ENCODE data around the gene BMP2. TPM values are rescaled to one million over a fixed set of nuclear protein-coding genes. Genes with fewer than 3 reads are reported as not detected.

Gene BMP2
- total and polyA plus RNA-seq, 2 donors (not counting 1 experiment from before 2014, with no cell fraction given) = not detected

GRCh38 chr20:6784210-6784631, 16.7 kb downstream of the BMP2 start:
- no peak overlapping the region for H2AFZ ChIP-seq (ENCODE audit: insufficient read depth, low read depth, low read length, poor library complexity, severe bottlenecking)
- H3K27me3 Mint-ChIP-seq = no peaks in the 10 kb centered on the region
- H3K4me3 ChIP-seq (ENCODE audit: control extremely low read depth in 1 of 5, extremely low read depth in 1 of 5, insufficient read depth in 1 of 5, low read depth in 2 of 5, low read length in 4 of 5) = no peak overlapping the region
- no peaks in the 10 kb centered on the region for H3K36me3 ChIP-seq (replicated peaks in 1 of 2; ENCODE audit: control extremely low read depth in 1 of 2, control insufficient read depth in 1 of 2, extremely low read depth in 1 of 2, insufficient read depth in 2 of 2, low read length in 1 of 2)
- CTCF ChIA-PET = no interaction called here
- no peaks in the 10 kb centered on the region for H3K4me1 Mint-ChIP-seq
- no peak overlapping the region for H3K4me3 Mint-ChIP-seq
- TF ChIP-seq EZH2 (IDR thresholded peaks at IDR 0.05; ENCODE audit: borderline replicate concordance, insufficient read depth, low read depth, low read length, poor library complexity, severe bottlenecking) (no peak), CTCF (IDR thresholded peaks at IDR 0.05) (no peak)
- no peak overlapping the region for H3K27ac Mint-ChIP-seq
- no peaks in the 10 kb centered on the region for H3K27me3 ChIP-seq (replicated peaks in 1 of 4; ENCODE audit: control extremely low read depth in 1 of 4, control insufficient read depth in 3 of 4, insufficient read depth in 4 of 4, low read length in 3 of 4)
- WGBS (ENCODE audit: insufficient coverage) = 100% methylated on average over 2 of the region's 5 CpGs
- POLR2A ChIA-PET = no interaction called here
- DNase-seq (no peak), ATAC-seq (ENCODE audit: low read depth) (no peak)
- intact Hi-C loops (cut with micrococcal nuclease) = no loop called here
- no peak overlapping the region for H3K4me2 ChIP-seq (replicated peaks; ENCODE audit: low read depth, low read length, poor library complexity, severe bottlenecking)
- H3K4me1 ChIP-seq (ENCODE audit: control insufficient read depth in 2 of 2, insufficient read depth in 2 of 2, low read length in 2 of 2) = no peaks in the 10 kb centered on the region
- no peak overlapping the region for H3K27ac ChIP-seq (ENCODE audit: low read length in 2 of 2)
- H3K9me3 ChIP-seq (ENCODE audit: control extremely low read depth in 1 of 3, control insufficient read depth in 2 of 3, insufficient read depth in 1 of 3, low read length in 2 of 3) = no peaks in the 10 kb centered on the region
- no peaks in the 10 kb centered on the region for H3K79me2 ChIP-seq (ENCODE audit: control insufficient read depth, insufficient read depth, low read length)
- H3K9ac ChIP-seq (ENCODE audit: low read length) = no peak overlapping the region
- no peaks in the 10 kb centered on the region for H4K20me1 ChIP-seq (ENCODE audit: control insufficient read depth, insufficient read depth, low read length, poor library complexity, severe bottlenecking)
- H3K9me3 Mint-ChIP-seq (ENCODE audit: insufficient read depth) = no peaks in the 10 kb centered on the region

GRCh38 chr20:6784767-6785166, 17.3 kb downstream of the BMP2 start:
- Mint-ChIP-seq H3K4me3 (no peak overlapping the region), H3K4me1 (no peaks in the 10 kb centered on the region), H3K9me3 (ENCODE audit: insufficient read depth) (no peaks in the 10 kb centered on the region), H3K27ac (no peak overlapping the region), H3K27me3 (no peaks in the 10 kb centered on the region)
- ATAC-seq (ENCODE audit: low read depth) (no peak), DNase-seq (no peak)
- ChIA-PET CTCF (no interaction called here), POLR2A (no interaction called here)
- H3K27me3 ChIP-seq (replicated peaks in 1 of 4; ENCODE audit: control extremely low read depth in 1 of 4, control insufficient read depth in 3 of 4, insufficient read depth in 4 of 4, low read length in 3 of 4) = no peaks in the 10 kb centered on the region
- intact Hi-C loops (cut with micrococcal nuclease) = no loop called here
- H3K27ac ChIP-seq (ENCODE audit: low read length in 2 of 2) = no peak overlapping the region
- no peak overlapping the region for H3K4me2 ChIP-seq (replicated peaks; ENCODE audit: low read depth, low read length, poor library complexity, severe bottlenecking)
- no peak overlapping the region for H3K4me3 ChIP-seq (ENCODE audit: control extremely low read depth in 1 of 5, extremely low read depth in 1 of 5, insufficient read depth in 1 of 5, low read depth in 2 of 5, low read length in 4 of 5)
- H3K9me3 ChIP-seq (ENCODE audit: control extremely low read depth in 1 of 3, control insufficient read depth in 2 of 3, insufficient read depth in 1 of 3, low read length in 2 of 3) = no peaks in the 10 kb centered on the region
- no peaks in the 10 kb centered on the region for H3K36me3 ChIP-seq (replicated peaks in 1 of 2; ENCODE audit: control extremely low read depth in 1 of 2, control insufficient read depth in 1 of 2, extremely low read depth in 1 of 2, insufficient read depth in 2 of 2, low read length in 1 of 2)
- no peaks in the 10 kb centered on the region for H3K79me2 ChIP-seq (ENCODE audit: control insufficient read depth, insufficient read depth, low read length)
- no peak overlapping the region for H2AFZ ChIP-seq (ENCODE audit: insufficient read depth, low read depth, low read length, poor library complexity, severe bottlenecking)
- WGBS (ENCODE audit: insufficient coverage) = 100% methylated on average over 1 of the region's 3 CpGs
- no peaks in the 10 kb centered on the region for H3K4me1 ChIP-seq (ENCODE audit: control insufficient read depth in 2 of 2, insufficient read depth in 2 of 2, low read length in 2 of 2)
- H4K20me1 ChIP-seq (ENCODE audit: control insufficient read depth, insufficient read depth, low read length, poor library complexity, severe bottlenecking) = no peaks in the 10 kb centered on the region
- no peak overlapping the region for H3K9ac ChIP-seq (ENCODE audit: low read length)
- TF ChIP-seq CTCF (IDR thresholded peaks at IDR 0.05) = no peak
- TF ChIP-seq EZH2 (IDR thresholded peaks at IDR 0.05; ENCODE audit: borderline replicate concordance, insufficient read depth, low read depth, low read length, poor library complexity, severe bottlenecking) = no peak
